Measurements from ENCODE around the gene CCDC167.

DNA sequence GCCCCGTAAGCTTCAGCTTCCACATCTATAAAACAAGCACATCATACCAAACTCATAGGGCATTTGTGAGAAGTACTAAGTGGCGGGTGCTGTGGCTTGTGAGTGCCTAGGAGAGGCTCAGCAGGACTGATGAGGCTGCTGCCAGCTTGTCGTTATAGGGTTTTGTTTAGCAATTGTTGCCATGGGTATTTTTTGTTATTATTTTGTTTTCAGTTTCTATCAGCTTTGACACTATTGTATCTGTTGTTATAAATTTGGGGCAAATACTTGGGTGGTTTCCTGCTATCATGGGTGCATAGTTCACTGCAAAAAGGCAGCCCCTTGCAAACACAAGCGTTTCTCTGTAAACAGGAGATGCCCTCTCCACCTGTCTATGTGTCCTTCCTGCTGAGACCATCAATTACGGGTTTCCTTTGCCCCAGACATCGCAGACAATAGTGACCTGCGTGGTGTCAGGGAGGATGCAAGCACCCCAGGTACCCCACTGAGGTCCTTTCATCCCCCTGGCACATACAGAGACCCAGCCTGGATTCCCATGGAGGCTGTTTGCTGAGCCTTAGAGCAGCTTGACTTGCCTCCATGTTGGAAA, 3.1 kb upstream of the CCDC167 start:
- TF ChIP-seq, protein P1, sequence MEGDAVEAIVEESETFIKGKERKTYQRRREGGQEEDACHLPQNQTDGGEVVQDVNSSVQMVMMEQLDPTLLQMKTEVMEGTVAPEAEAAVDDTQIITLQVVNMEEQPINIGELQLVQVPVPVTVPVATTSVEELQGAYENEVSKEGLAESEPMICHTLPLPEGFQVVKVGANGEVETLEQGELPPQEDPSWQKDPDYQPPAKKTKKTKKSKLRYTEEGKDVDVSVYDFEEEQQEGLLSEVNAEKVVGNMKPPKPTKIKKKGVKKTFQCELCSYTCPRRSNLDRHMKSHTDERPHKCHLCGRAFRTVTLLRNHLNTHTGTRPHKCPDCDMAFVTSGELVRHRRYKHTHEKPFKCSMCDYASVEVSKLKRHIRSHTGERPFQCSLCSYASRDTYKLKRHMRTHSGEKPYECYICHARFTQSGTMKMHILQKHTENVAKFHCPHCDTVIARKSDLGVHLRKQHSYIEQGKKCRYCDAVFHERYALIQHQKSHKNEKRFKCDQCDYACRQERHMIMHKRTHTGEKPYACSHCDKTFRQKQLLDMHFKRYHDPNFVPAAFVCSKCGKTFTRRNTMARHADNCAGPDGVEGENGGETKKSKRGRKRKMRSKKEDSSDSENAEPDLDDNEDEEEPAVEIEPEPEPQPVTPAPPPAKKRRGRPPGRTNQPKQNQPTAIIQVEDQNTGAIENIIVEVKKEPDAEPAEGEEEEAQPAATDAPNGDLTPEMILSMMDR (IDR thresholded peaks at IDR 0.05), result no peak
- TF ChIP-seq ZFX (IDR thresholded peaks at IDR 0.05; ENCODE audit: borderline replicate concordance), result no peak
